K562 (cell line): ENCODE measurements around the gene BNC2. TPM values are rescaled to one million over a fixed set of nuclear protein-coding genes. Genes with fewer than 3 reads are reported as not detected.

Experiments used
- ATAC-seq: fragments of 200-7000 bp; cut with Tn5 transposase; 3 replicates; pipeline ENCODE4 v1.9.1; 2020; ENCODE audit warnings: moderate library complexity
- BruUV-seq: library from RNA; stranded (reverse); fragments of 400-500 nt; replicated peaks from 2 replicates; lab custom pipeline; 2021; lab: Mats Ljungman, UMichigan
- CTCF ChIA-PET: fragments of 300-600 bp; formaldehyde crosslinking; extraction: SDS; loops from one replicate; lab custom pipeline; 2021; ENCODE audit warnings: low intra/inter-chr PET ratio; lab: Yijun Ruan, JAX
- POLR2A ChIA-PET: fragments of 300-600, 350-650 bp; sonication (Branson Sonifier 250); formaldehyde crosslinking; extraction: SDS; loops from one replicate; lab custom pipeline; 2021; ENCODE audit warnings: antibody characterized with exemption, inconsistent platforms; lab: Yijun Ruan, JAX
- DNase-seq, 4 experiments: peaks; one replicate each; pipeline versions ENCODE4 v3.0.0 to v3.0.0-alpha.2; 2011 to 2018; ENCODE audit warnings: low spot score in 3 of 4, mixed read lengths in 3 of 4; ENCODE audit errors: extremely low read depth in 1 of 4
- FAIRE-seq: peaks from 2 replicates; lab custom pipeline; 2011; peaks lifted over from hg19 to GRCh38; lab: Jason Lieb, UNC
- H2AFZ ChIP-seq: 2 replicates; pipeline ENCODE4 v1.6.0; 2011; ENCODE audit warnings: low read depth, low read length, control low read depth, inconsistent platforms
- H3K27ac ChIP-seq: fragments of 200-600 bp; 3 replicates; pipeline ENCODE4 v1.8.0; 2011; ENCODE audit warnings: low read depth, mild to moderate bottlenecking, control low read depth, inconsistent platforms, low read length, moderate library complexity, mixed read lengths; ENCODE audit errors: extremely low read depth
- H3K27me3 ChIP-seq, 2 experiments: fragments of 300-600 bp in 1 of 2; 2 replicates in 1 of 2; 3 replicates in 1 of 2; pipeline versions ENCODE4 v1.6.0 to v1.8.0; 2011; ENCODE audit warnings: inconsistent platforms in 2 of 2, low read length in 2 of 2, mild to moderate bottlenecking in 1 of 2, mixed read lengths in 1 of 2, moderate library complexity in 1 of 2; ENCODE audit not compliant: control insufficient read depth in 2 of 2, insufficient read depth in 2 of 2
- H3K36me3 ChIP-seq: fragments of 300-600 bp; 3 replicates; pipeline ENCODE4 v1.8.0; 2011; ENCODE audit warnings: mild to moderate bottlenecking, low read length, inconsistent platforms; ENCODE audit not compliant: control insufficient read depth, insufficient read depth
- H3K4me1 ChIP-seq, 2 experiments: fragments of 200-600 bp in 1 of 2; replicated peaks in 1 of 2; 2 replicates in 1 of 2; 3 replicates in 1 of 2; pipeline versions ENCODE4 v1.5.1 to v1.8.0; 2011; ENCODE audit warnings: inconsistent platforms in 2 of 2, low read length in 2 of 2, mild to moderate bottlenecking in 1 of 2, mixed read lengths in 1 of 2, moderate library complexity in 1 of 2; ENCODE audit not compliant: control insufficient read depth in 2 of 2, insufficient read depth in 2 of 2
- H3K4me2 ChIP-seq: 2 replicates; pipeline ENCODE4 v1.6.1; 2011; ENCODE audit warnings: low read length, control low read depth, inconsistent platforms, mixed read lengths; ENCODE audit not compliant: insufficient read depth
- H3K4me3 ChIP-seq: fragments of 200-600 bp; sonication (generic), shearing (Covaris generic); 2 replicates; pipeline ENCODE4 v1.5.1; 2016; ENCODE audit warnings: control low read depth, inconsistent platforms
- H3K79me2 ChIP-seq: fragments of 200-600 bp; 3 replicates; pipeline ENCODE4 v1.8.0; 2011; ENCODE audit warnings: low read length, inconsistent platforms; ENCODE audit not compliant: control insufficient read depth, insufficient read depth
- H3K9ac ChIP-seq, 2 experiments: 2 replicates each; pipeline versions ENCODE4 v1.6.0 to v1.6.1; 2011; ENCODE audit warnings: low read depth in 2 of 2, low read length in 2 of 2, control low read depth in 1 of 2, inconsistent platforms in 1 of 2, mild to moderate bottlenecking in 1 of 2, mixed read lengths in 1 of 2; ENCODE audit not compliant: insufficient read depth in 1 of 2
- H3K9me1 ChIP-seq: one replicate; pipeline ENCODE4 v1.6.0; 2011; ENCODE audit warnings: inconsistent platforms, mild to moderate bottlenecking, low read length, moderate library complexity; ENCODE audit not compliant: control insufficient read depth, insufficient read depth
- H3K9me3 ChIP-seq: replicated peaks from 2 replicates; pipeline ENCODE4 v1.5.1; 2011; ENCODE audit warnings: low read depth, low read length, inconsistent platforms; ENCODE audit not compliant: control insufficient read depth, insufficient read depth
- H4K20me1 ChIP-seq: replicated peaks from 2 replicates; pipeline ENCODE4 v1.6.1; 2011; ENCODE audit warnings: low read length, inconsistent platforms, mixed read lengths; ENCODE audit not compliant: control insufficient read depth, insufficient read depth
- CBX3 ChIP-seq, 2 experiments: IDR thresholded peaks; 1 replicate in 1 of 2; 2 replicates in 1 of 2; pipeline ENCODE4 v1.6.1; 2012; ENCODE audit warnings: inconsistent platforms in 2 of 2, low read length in 2 of 2, borderline replicate concordance in 1 of 2, control low read depth in 1 of 2
- HNRNPLL ChIP-seq: fragments of 200-400 bp; formaldehyde crosslinking; IDR thresholded peaks from 2 replicates; pipeline ENCODE4 v1.6.1; 2017; ENCODE audit warnings: low read length, low read depth, mild to moderate bottlenecking; ENCODE audit not compliant: poor library complexity, severe bottlenecking
- MCM2 ChIP-seq: fragments of 450-650 bp; IDR thresholded peaks from 2 replicates; pipeline ENCODE4 v1.6.1; 2017; ENCODE audit warnings: low read depth, mild to moderate bottlenecking
- POLR2A ChIP-seq: fragments of 450-650 bp; conservative IDR thresholded peaks from 2 replicates; pipeline ENCODE4 v1.6.1; 2016
- RFX1 ChIP-seq: fragments of 450-650 bp; IDR thresholded peaks from 2 replicates; pipeline ENCODE4 v1.6.1; 2016; ENCODE audit warnings: mild to moderate bottlenecking, moderate library complexity
- ZNF143 ChIP-seq: sonication (generic); formaldehyde crosslinking; IDR thresholded peaks from 2 replicates; pipeline ENCODE4 v1.9.0; 2022; ENCODE audit warnings: mild to moderate bottlenecking, missing genetic modification reagents
- ZNF184 ChIP-seq: sonication (generic); formaldehyde crosslinking; IDR thresholded peaks from 2 replicates; pipeline ENCODE4 v1.5.0; 2020; ENCODE audit warnings: missing genetic modification reagents
- ZNF354B ChIP-seq: fragments of 250-450 bp; sonication (Bioruptor Pico); IDR thresholded peaks from 2 replicates; pipeline ENCODE4 v1.4.0; 2020
- ZNF507 ChIP-seq: conservative IDR thresholded peaks from 2 replicates; pipeline ENCODE4 v1.6.1; 2017; ENCODE audit warnings: missing genetic modification characterization, missing compliant biosample characterization
- WGBS: fragments of 100-300 bp; shearing (Covaris generic); methylation state at CpG from one replicate; pipeline ENCODE4 v1.1.6; 2016; ENCODE audit warnings: low coverage, mixed read lengths; ENCODE audit not compliant: insufficient coverage; ENCODE audit errors: missing lambda C conversion rate; 5-methylcytosine and 5-hydroxymethylcytosine counted together
- in situ Hi-C: fragments of 300-500 bp; cut with MboI; formaldehyde crosslinking; loops from 4 replicates; pipeline ENCODE4 v1.15.0; 2018; ENCODE audit warnings: inconsistent platforms, mixed read lengths
- intact Hi-C: fragments of 100-400 bp; cut with micrococcal nuclease; formaldehyde crosslinking; loops from 2 replicates; pipeline ENCODE4 v1.14.2; 2022
- polyA plus RNA-seq, 8 experiments: library from polyadenylated mRNA; depleted of rRNA in 4 of 8; stranded (reverse) in 5 of 8; unstranded in 3 of 8; fragments of >200 nt; fragmentation: Nextera tagmentation in 2 of 8; fragmentation: Illumina TruSeq in 1 of 8; extraction: Ambion mirVana in 2 of 8; extraction: Trizol in 1 of 8; gene quantifications; 2 replicates each; pipeline versions ENCODE4 v1.2.1 to v1.2.3, GENCODE V29; 2011 to 2014; ENCODE audit warnings: inconsistent platforms in 1 of 8, missing spikeins in 1 of 8
- total RNA-seq, 7 experiments: library from RNA; depleted of rRNA in 6 of 7; stranded (reverse); fragments of >200 nt in 6 of 7; fragmentation: Illumina TruSeq in 2 of 7; extraction: Trizol in 2 of 7; gene quantifications; 2 replicates each; pipeline versions ENCODE4 v1.2.1 to v1.2.3, GENCODE V29; 2011 to 2021; ENCODE audit warnings: low replicate concordance in 1 of 7
- TF ChIP-seq, protein P1 (sequence below), 3 experiments: fragments of 200-800 bp in 1 of 3; fragments of 250-450 bp in 1 of 3; fragments of 450-650 bp in 1 of 3; sonication (Bioruptor Pico) in 1 of 3; sonication (Bioruptor generic) in 1 of 3; formaldehyde crosslinking in 1 of 3; IDR thresholded peaks; 2 replicates each; pipeline versions ENCODE4 v1.6.1 to v1.8.0; 2016 to 2022; ENCODE audit warnings: mild to moderate bottlenecking in 2 of 3, missing genetic modification characterization in 2 of 3, missing compliant biosample characterization in 1 of 3, moderate library complexity in 1 of 3
- TF ChIP-seq, protein P2 (sequence below), 3 experiments: fragments of 200-800 bp in 1 of 3; sonication (Bioruptor generic) in 1 of 3; sonication (generic) in 1 of 3; formaldehyde crosslinking in 1 of 3; IDR thresholded peaks; 2 replicates each; pipeline versions ENCODE4 v1.6.1 to v1.8.0; 2016 to 2022; ENCODE audit warnings: mild to moderate bottlenecking in 2 of 3, missing compliant biosample characterization in 2 of 3, missing genetic modification characterization in 2 of 3, missing genetic modification reagents in 1 of 3
- TF ChIP-seq, protein P3 (sequence below): fragments of 450-650 bp; formaldehyde crosslinking; conservative IDR thresholded peaks from 2 replicates; pipeline ENCODE4 v1.4.0; 2022; ENCODE audit warnings: mild to moderate bottlenecking, missing genetic modification characterization
- TF ChIP-seq, protein P4 (sequence below): fragments of 450-650 bp; formaldehyde crosslinking; IDR thresholded peaks from 2 replicates; pipeline ENCODE4 v1.4.0; 2022; ENCODE audit warnings: mild to moderate bottlenecking, moderate library complexity
- TF ChIP-seq, protein P5 (sequence below): fragments of 250-450 bp; sonication (Bioruptor Pico); IDR thresholded peaks from 2 replicates; pipeline ENCODE4 v1.4.0; 2020; ENCODE audit warnings: borderline replicate concordance

Gene BNC2
- total and polyA plus RNA-seq, 9 of the 15 experiments (the other 6 are each of a cell fraction or from before 2014, with no cell fraction given): not detected

DNA sequence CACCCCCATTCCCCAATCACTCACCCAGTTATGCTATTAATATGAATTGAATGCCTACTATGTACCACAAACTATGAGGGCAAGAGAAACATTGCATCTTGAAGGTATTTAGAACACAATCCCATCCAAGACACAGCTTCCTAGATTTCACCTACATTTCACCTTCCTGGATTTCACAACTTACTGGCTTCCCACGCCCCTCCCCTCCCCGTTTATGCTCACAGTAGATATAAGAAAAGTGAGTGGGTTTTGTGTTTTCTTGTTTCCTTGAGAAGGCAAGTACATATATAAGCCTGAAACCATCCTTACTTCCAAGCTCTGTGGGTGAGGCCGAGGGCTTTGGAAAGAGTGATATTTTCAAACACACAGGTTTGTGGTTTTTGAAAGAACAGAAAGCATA lies 465.0 kb downstream of the BNC2 start:
- WGBS: 0% methylated on average over 1 of the region's 3 CpGs
- in situ Hi-C loops: no loop called here
- CTCF ChIA-PET: no interaction called here
- TF ChIP-seq ZNF143: no peak
- TF ChIP-seq, protein P1, sequence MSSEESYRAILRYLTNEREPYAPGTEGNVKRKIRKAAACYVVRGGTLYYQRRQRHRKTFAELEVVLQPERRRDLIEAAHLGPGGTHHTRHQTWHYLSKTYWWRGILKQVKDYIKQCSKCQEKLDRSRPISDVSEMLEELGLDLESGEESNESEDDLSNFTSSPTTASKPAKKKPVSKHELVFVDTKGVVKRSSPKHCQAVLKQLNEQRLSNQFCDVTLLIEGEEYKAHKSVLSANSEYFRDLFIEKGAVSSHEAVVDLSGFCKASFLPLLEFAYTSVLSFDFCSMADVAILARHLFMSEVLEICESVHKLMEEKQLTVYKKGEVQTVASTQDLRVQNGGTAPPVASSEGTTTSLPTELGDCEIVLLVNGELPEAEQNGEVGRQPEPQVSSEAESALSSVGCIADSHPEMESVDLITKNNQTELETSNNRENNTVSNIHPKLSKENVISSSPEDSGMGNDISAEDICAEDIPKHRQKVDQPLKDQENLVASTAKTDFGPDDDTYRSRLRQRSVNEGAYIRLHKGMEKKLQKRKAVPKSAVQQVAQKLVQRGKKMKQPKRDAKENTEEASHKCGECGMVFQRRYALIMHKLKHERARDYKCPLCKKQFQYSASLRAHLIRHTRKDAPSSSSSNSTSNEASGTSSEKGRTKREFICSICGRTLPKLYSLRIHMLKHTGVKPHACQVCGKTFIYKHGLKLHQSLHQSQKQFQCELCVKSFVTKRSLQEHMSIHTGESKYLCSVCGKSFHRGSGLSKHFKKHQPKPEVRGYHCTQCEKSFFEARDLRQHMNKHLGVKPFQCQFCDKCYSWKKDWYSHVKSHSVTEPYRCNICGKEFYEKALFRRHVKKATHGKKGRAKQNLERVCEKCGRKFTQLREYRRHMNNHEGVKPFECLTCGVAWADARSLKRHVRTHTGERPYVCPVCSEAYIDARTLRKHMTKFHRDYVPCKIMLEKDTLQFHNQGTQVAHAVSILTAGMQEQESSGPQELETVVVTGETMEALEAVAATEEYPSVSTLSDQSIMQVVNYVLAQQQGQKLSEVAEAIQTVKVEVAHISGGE (CRISPR knock-in tag; IDR thresholded peaks at IDR 0.05): no peak
- TF ChIP-seq, protein P2, sequence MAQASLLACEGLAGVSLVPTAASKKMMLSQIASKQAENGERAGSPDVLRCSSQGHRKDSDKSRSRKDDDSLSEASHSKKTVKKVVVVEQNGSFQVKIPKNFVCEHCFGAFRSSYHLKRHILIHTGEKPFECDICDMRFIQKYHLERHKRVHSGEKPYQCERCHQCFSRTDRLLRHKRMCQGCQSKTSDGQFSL (CRISPR knock-in tag; IDR thresholded peaks at IDR 0.05): no peak
- TF ChIP-seq, protein P2 (tag; IDR thresholded peaks at IDR 0.05): no peak
- TF ChIP-seq, protein P3, sequence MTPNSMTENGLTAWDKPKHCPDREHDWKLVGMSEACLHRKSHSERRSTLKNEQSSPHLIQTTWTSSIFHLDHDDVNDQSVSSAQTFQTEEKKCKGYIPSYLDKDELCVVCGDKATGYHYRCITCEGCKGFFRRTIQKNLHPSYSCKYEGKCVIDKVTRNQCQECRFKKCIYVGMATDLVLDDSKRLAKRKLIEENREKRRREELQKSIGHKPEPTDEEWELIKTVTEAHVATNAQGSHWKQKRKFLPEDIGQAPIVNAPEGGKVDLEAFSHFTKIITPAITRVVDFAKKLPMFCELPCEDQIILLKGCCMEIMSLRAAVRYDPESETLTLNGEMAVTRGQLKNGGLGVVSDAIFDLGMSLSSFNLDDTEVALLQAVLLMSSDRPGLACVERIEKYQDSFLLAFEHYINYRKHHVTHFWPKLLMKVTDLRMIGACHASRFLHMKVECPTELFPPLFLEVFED (CRISPR knock-in tag): no peak
- no peak for TF ChIP-seq CBX3 (IDR thresholded peaks at IDR 0.05; ENCODE audit: borderline replicate concordance in 1 of 2, low read length in 2 of 2)
- TF ChIP-seq, protein P4, sequence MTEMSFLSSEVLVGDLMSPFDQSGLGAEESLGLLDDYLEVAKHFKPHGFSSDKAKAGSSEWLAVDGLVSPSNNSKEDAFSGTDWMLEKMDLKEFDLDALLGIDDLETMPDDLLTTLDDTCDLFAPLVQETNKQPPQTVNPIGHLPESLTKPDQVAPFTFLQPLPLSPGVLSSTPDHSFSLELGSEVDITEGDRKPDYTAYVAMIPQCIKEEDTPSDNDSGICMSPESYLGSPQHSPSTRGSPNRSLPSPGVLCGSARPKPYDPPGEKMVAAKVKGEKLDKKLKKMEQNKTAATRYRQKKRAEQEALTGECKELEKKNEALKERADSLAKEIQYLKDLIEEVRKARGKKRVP (CRISPR knock-in tag): no peak
- TF ChIP-seq RFX1: no peak
- TF ChIP-seq HNRNPLL: no peak
- TF ChIP-seq ZNF184 (CRISPR knock-in tag): no peak
- no peak for TF ChIP-seq MCM2
- TF ChIP-seq ZNF507: no peak
- TF ChIP-seq, protein P5, sequence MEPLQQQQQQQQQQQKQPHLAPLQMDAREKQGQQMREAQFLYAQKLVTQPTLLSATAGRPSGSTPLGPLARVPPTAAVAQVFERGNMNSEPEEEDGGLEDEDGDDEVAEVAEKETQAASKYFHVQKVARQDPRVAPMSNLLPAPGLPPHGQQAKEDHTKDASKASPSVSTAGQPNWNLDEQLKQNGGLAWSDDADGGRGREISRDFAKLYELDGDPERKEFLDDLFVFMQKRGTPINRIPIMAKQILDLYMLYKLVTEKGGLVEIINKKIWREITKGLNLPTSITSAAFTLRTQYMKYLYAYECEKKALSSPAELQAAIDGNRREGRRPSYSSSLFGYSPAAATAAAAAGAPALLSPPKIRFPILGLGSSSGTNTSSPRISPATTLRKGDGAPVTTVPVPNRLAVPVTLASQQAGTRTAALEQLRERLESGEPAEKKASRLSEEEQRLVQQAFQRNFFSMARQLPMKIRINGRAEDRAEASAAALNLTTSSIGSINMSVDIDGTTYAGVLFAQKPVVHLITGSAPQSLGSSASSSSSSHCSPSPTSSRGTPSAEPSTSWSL (CRISPR knock-in tag): no peak
- no peak for TF ChIP-seq POLR2A
- no peak for TF ChIP-seq ZNF354B (CRISPR knock-in tag)

More for the DNA sequence above, 465.0 kb downstream of the BNC2 start:
- FAIRE-seq (no peak), ATAC-seq (no peak), DNase-seq (no peak)
- Histone ChIP-seq H3K36me3 (no peaks in the 10 kb centered on the region), H3K9ac (no peak overlapping the region), H3K27me3 (no peaks in the 10 kb centered on the region), H3K27ac (no peak overlapping the region), H3K79me2 (no peaks in the 10 kb centered on the region), H4K20me1 (no peaks in the 10 kb centered on the region), H3K9me3 (no peaks in the 10 kb centered on the region), H2AFZ (no peak overlapping the region), H3K9me1 (no peaks in the 10 kb centered on the region), H3K4me1 (no peaks in the 10 kb centered on the region), H3K4me2 (no peak overlapping the region), H3K4me3 (no peak overlapping the region)
- POLR2A ChIA-PET: no interaction called here
- intact Hi-C loops: no loop called here
- BruUV-seq: no TSS peak
